HFFc6 (cell line): ENCODE measurements around the gene FGF14. TPM values are rescaled to one million over a fixed set of nuclear protein-coding genes. Genes with fewer than 3 reads are reported as not detected.

Experiments used
- DNase-seq: peaks from one replicate; pipeline ENCODE4 v3.0.0-alpha.2; 2018
- H3K27ac Mint-ChIP-seq: 2 replicates; pipeline ENCODE4 v1.8.0; 2020; ENCODE audit warnings: mild to moderate bottlenecking, mixed read lengths
- H3K27me3 Mint-ChIP-seq: 2 replicates; pipeline ENCODE4 v1.8.0; 2021; ENCODE audit warnings: mild to moderate bottlenecking, moderate library complexity, mixed read lengths; ENCODE audit not compliant: insufficient read depth
- H3K36me3 Mint-ChIP-seq: 2 replicates; pipeline ENCODE4 v1.8.0; 2021; ENCODE audit warnings: low read depth, mixed read lengths
- H3K4me1 Mint-ChIP-seq: 2 replicates; pipeline ENCODE4 v1.8.0; 2020; ENCODE audit warnings: low read depth, mixed read lengths
- H3K4me3 Mint-ChIP-seq: 2 replicates; pipeline ENCODE4 v1.8.0; 2020; ENCODE audit warnings: mild to moderate bottlenecking, moderate library complexity, mixed read lengths
- H3K9me3 Mint-ChIP-seq: 2 replicates; pipeline ENCODE4 v1.8.0; 2020; ENCODE audit warnings: mild to moderate bottlenecking, mixed read lengths
- CTCF ChIP-seq: fragments of 200-600 bp; sonication (generic); IDR thresholded peaks from 2 replicates; pipeline ENCODE4 v1.5.0; 2021; ENCODE audit warnings: antibody characterized with exemption, mild to moderate bottlenecking
- total RNA-seq, 6 experiments: library from RNA; stranded (reverse); fragmentation: NEBNext Ultra II Directional; extraction: Animal tissue kit (Norgen Biotek cat#: 25700); gene quantifications; 2 replicates in 1 of 6; 3 replicates in 5 of 6; pipeline ENCODE4 v1.2.3, GENCODE V29; 2021

FGF14 gene
- total RNA-seq, 6 experiments from 2014 or later: 0.02 to 0.03 TPM; not detected in 4

- Mint-ChIP-seq H3K4me1 (no peaks in the 10 kb centered on the region), H3K9me3 (no peaks in the 10 kb centered on the region), H3K27me3 (peaks cover 4% of the 10 kb centered on the region; the same call in 1 of the 2 replicates), H3K4me3 (no peak overlapping the region), H3K36me3 (no peaks in the 10 kb centered on the region), H3K27ac (no peak overlapping the region)
- no peak for DNase-seq
- no peak for TF ChIP-seq CTCF
Observed at GRCh38 chr13:101833671-101834070, 568.2 kb downstream of the FGF14 start.

GRCh38 chr13:101830035-101830434 lies 571.8 kb downstream of the FGF14 start:
- TF ChIP-seq CTCF: no peak
- Mint-ChIP-seq H3K9me3 (no peaks in the 10 kb centered on the region), H3K36me3 (no peaks in the 10 kb centered on the region)

GRCh38 chr13:101829484-101829883 lies 572.4 kb downstream of the FGF14 start:
- Mint-ChIP-seq H3K4me3 (no peak overlapping the region), H3K9me3 (no peaks in the 10 kb centered on the region), H3K36me3 (no peaks in the 10 kb centered on the region), H3K27ac (no peak overlapping the region), H3K4me1 (no peaks in the 10 kb centered on the region), H3K27me3 (no peaks in the 10 kb centered on the region)
- TF ChIP-seq CTCF: no peak
- no peak for DNase-seq

More at GRCh38 chr13:101830035-101830434, 571.8 kb downstream of the FGF14 start:
- Mint-ChIP-seq H3K4me1 (no peaks in the 10 kb centered on the region), H3K27ac (no peak overlapping the region), H3K4me3 (no peak overlapping the region), H3K27me3 (no peaks in the 10 kb centered on the region)
- DNase-seq: no peak

GRCh38 chr13:101828119-101828518 lies 573.7 kb downstream of the FGF14 start:
- Mint-ChIP-seq H3K27ac (no peak overlapping the region), H3K27me3 (no peaks in the 10 kb centered on the region), H3K9me3 (no peaks in the 10 kb centered on the region), H3K36me3 (no peaks in the 10 kb centered on the region), H3K4me3 (no peak overlapping the region), H3K4me1 (no peaks in the 10 kb centered on the region)
- no peak for DNase-seq
- TF ChIP-seq CTCF: no peak

- Mint-ChIP-seq H3K27me3 (peaks cover 5% of the 10 kb centered on the region; the same call in 1 of the 2 replicates), H3K9me3 (no peaks in the 10 kb centered on the region), H3K27ac (no peak overlapping the region), H3K4me3 (no peak overlapping the region), H3K4me1 (no peaks in the 10 kb centered on the region), H3K36me3 (no peaks in the 10 kb centered on the region)
- no peak for DNase-seq
- no peak for TF ChIP-seq CTCF
Observed at GRCh38 chr13:101817898-101818297, 584.0 kb downstream of the FGF14 start.

GRCh38 chr13:101811881-101812280 lies 590.0 kb downstream of the FGF14 start:
- H3K27ac Mint-ChIP-seq: no peak overlapping the region
- no peak for TF ChIP-seq CTCF
- no peaks in the 10 kb centered on the region for H3K36me3 Mint-ChIP-seq
- H3K4me1 Mint-ChIP-seq: no peaks in the 10 kb centered on the region
- H3K4me3 Mint-ChIP-seq: no peak overlapping the region
- H3K27me3 Mint-ChIP-seq: no peaks in the 10 kb centered on the region
- no peaks in the 10 kb centered on the region for H3K9me3 Mint-ChIP-seq
- DNase-seq: no peak
